T-helper 1 cell treated with Interleukin-12 subunit alpha and Interleukin-12 subunit beta and Interleukin-4 antibody, amounts not matched to agents 30 μg/mL and 1 μg/mL, for 36 hours (primary cell): ENCODE data around the gene HIF1AN.
A peak's percentile ranks its signal among the peaks of the same experiment; 100 is the strongest.

Experiments used
- H3K27ac Mint-ChIP-seq: one replicate; pipeline ENCODE4 v1.8.0; 2021; ENCODE audit warnings: mild to moderate bottlenecking, mixed read lengths
- H3K27me3 Mint-ChIP-seq: one replicate; pipeline ENCODE4 v1.8.0; 2021; ENCODE audit warnings: low read depth, mixed read lengths
- H3K36me3 Mint-ChIP-seq: one replicate; pipeline ENCODE4 v1.8.0; 2021; ENCODE audit warnings: low read depth, mixed read lengths
- H3K4me1 Mint-ChIP-seq: one replicate; pipeline ENCODE4 v1.8.0; 2021; ENCODE audit warnings: low read depth, mixed read lengths
- H3K4me3 Mint-ChIP-seq: one replicate; pipeline ENCODE4 v1.8.0; 2021; ENCODE audit warnings: mild to moderate bottlenecking, moderate library complexity, mixed read lengths
- H3K9me3 Mint-ChIP-seq: one replicate; pipeline ENCODE4 v1.8.0; 2021; ENCODE audit warnings: mixed read lengths

HIF1AN gene

DNA sequence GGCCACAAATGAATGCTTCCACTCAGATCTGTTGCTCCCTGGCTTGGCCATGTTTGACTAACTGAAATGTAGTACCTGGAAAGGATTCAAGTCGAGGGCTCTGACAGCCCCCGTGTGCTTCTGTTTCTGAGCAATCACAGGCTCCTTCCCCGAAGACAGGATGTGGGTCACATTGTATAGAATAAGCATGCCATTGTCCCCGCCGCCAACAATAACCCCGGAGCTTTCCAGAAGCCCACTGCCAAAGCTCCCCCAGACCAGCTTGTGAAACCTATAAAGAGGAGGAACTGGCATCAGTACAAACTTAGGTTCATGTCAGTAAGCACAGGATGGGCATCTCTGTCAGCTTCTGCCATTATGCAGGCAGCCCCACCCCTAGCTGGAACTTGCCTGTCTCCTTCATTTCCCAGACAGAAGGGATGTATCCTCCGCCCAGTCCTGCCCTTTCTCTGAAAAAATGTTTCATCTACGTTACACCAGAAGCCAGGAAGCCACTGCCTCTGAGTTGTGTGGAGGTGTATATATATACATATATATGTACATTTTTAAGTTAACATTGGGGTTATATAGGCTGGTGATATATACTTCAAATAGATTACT lies 26.4 kb upstream of the HIF1AN start:
- Mint-ChIP-seq H3K27me3 (no peaks in the 10 kb centered on the region), H3K36me3 (peaks cover 55% of the 10 kb centered on the region), H3K9me3 (no peaks in the 10 kb centered on the region), H3K4me1 (peaks cover 84% of the 10 kb centered on the region), H3K4me3 (peak overlapping the region; percentile 91), H3K27ac (peak overlapping the region; percentile 97)

DNA sequence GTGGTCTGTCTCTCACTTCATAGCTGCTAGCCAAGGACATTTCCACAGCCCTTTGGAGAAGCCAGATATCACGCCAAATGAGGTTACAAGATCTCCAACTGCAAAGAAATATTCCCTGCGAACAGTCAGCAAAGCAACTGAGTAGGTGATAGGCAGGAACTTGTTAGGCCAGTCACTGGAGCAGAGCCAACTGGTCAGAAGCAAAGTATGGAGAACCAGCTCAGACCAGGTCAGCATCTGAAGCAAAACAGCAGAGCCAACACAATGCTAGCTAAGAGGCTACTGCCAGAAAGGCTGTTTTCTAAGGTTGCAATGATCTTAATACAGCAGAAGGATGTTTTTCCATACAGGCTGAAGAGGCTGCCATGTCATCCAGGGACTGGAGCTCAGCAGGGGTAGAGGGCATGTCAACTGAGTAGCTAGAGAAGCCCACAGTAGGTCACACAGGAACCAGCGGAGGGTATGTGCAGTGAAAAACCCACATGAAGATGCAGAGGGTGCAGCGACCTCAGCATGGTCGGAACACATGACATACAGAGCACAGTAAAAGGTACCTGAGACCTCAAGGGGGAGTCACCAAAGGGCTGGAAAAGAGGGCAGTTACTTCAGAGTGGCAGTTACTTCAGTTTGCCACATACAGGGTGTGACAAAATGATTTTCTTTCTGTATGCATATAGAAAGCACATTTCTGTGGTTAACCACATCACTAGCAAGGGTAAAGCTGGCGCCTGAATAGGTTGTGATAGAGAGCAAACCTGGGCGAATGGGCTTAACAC lies 25.0 kb upstream of the HIF1AN start:
- H3K36me3 Mint-ChIP-seq, result peaks cover 48% of the 10 kb centered on the region
- peak overlapping the region; percentile 60 for H3K4me3 Mint-ChIP-seq
- H3K27ac Mint-ChIP-seq, result peak overlapping the region; percentile 97
- peaks cover 74% of the 10 kb centered on the region for H3K4me1 Mint-ChIP-seq
- H3K27me3 Mint-ChIP-seq, result no peaks in the 10 kb centered on the region
- no peaks in the 10 kb centered on the region for H3K9me3 Mint-ChIP-seq

- no peak overlapping the region for H3K4me3 Mint-ChIP-seq
- H3K27me3 Mint-ChIP-seq, result no peaks in the 10 kb centered on the region
- peaks cover 43% of the 10 kb centered on the region for H3K36me3 Mint-ChIP-seq
- peaks cover 60% of the 10 kb centered on the region for H3K4me1 Mint-ChIP-seq
- H3K9me3 Mint-ChIP-seq, result no peaks in the 10 kb centered on the region
- peak overlapping the region; percentile 29 for H3K27ac Mint-ChIP-seq
Observed at GRCh38 chr10:100515612-100516011, 20.1 kb upstream of the HIF1AN start.

DNA sequence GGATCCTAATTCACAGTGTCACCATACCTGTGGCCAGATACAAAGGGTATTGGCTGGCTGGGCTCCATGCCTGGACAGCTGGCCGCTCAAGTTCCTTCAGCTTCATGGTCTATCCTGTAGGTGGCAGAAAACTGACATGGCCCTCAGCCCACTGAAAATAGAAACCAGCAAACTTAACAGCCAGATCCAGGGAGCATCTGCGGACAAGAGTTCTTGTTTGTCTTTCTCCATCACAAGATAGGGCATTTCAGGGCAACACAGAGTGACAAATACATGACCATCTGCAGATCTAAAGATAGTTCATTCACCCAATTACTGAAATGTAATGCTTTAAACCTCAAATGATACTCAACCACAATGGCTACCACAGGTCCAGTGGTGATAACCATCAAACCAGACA lies 18.9 kb upstream of the HIF1AN start:
- Mint-ChIP-seq H3K36me3 (peaks cover 39% of the 10 kb centered on the region), H3K4me1 (peaks cover 50% of the 10 kb centered on the region), H3K27ac (peak overlapping the region; percentile 38), H3K27me3 (no peaks in the 10 kb centered on the region), H3K9me3 (no peaks in the 10 kb centered on the region), H3K4me3 (no peak overlapping the region)

DNA sequence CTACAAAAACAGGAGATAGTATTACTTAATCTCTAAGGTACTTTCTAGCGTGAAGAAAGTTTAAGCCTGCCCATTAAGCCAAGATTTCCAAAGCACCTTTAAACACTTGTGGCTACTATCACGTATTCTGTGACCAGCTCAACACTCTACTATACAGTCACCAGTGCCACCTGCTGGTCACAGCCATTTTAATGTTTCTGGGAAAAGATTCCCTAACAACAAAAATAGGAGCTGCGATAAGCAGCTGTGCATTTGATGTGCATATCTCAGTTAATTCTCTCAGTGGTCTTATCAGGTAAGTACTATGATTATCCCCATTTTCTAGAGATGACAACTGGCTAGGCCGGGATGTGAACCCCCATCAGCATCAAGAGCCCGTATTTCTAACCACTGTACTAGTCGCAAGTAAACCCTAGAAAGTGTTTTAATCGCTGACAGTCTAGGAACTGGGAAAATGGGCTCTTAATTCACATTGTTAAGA lies 16.9 kb upstream of the HIF1AN start:
- Mint-ChIP-seq H3K27ac (peak overlapping the region; percentile 17), H3K27me3 (no peaks in the 10 kb centered on the region), H3K4me1 (peaks cover 38% of the 10 kb centered on the region), H3K9me3 (no peaks in the 10 kb centered on the region), H3K4me3 (no peak overlapping the region), H3K36me3 (peaks cover 29% of the 10 kb centered on the region)

DNA sequence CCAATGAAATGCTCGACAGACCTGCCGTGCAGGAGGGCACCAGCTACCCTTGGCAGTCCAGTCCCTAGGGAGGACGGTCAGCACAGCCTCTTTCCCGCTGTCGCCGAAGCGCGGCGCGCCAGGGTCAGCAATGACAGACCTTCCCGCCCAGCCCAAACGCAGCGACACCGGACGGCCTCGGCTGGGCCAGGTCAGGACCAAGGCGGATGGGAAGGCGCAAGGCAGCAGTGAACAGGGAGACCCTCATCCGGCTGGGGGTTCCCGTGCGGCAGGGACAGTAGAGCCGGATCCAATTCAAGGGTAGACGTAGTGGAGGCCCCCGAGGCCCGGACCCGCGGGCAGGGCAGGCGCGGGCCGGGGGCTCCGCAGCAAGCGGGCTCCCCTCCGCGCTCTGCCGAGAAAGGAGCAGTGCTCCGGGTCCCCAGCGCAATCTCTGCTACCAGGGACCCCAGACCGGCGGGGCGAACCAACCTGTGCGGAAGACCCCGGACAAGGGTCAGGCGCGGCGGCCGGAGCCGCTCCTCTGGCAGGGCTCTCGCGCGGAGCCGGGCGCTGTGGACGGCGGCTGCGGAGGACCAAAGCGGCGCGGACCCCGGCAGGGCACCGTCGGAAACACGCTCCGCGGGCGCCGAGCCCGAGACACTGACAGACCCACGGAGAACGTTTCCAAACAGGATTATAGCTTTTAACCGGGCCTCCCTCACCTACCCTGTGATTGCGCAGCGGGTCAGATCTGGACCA lies 16.3 kb upstream of the HIF1AN start, which contains the start of gene SEC31B:
Gene SEC31B (minus strand): TSS at position 551 of the 741 bp plus-strand sequence. CDS start 2,909 bp downstream, outside the sequence.
- Mint-ChIP-seq H3K4me1 (peaks cover 34% of the 10 kb centered on the region), H3K9me3 (no peaks in the 10 kb centered on the region), H3K4me3 (no peak within 1 kb of the TSS)

GRCh38 chr10:100520811-100521210 lies 14.9 kb upstream of the HIF1AN start:
- no peaks in the 10 kb centered on the region for H3K27me3 Mint-ChIP-seq
- H3K4me3 Mint-ChIP-seq, result no peak overlapping the region
- H3K36me3 Mint-ChIP-seq, result peaks cover 34% of the 10 kb centered on the region
- no peaks in the 10 kb centered on the region for H3K9me3 Mint-ChIP-seq
- no peak overlapping the region for H3K27ac Mint-ChIP-seq
- H3K4me1 Mint-ChIP-seq, result peaks cover 32% of the 10 kb centered on the region

More for the DNA sequence above, 16.3 kb upstream of the HIF1AN start, which contains the start of gene SEC31B:
- Mint-ChIP-seq H3K27me3 (no peaks in the 10 kb centered on the region), H3K36me3 (peaks cover 28% of the 10 kb centered on the region), H3K27ac (peak within 1 kb of the TSS; percentile 17)

- Mint-ChIP-seq H3K9me3 (no peaks in the 10 kb centered on the region), H3K36me3 (peaks cover 32% of the 10 kb centered on the region), H3K27me3 (no peaks in the 10 kb centered on the region), H3K27ac (no peak overlapping the region), H3K4me1 (peaks cover 27% of the 10 kb centered on the region), H3K4me3 (no peak overlapping the region)
Observed at GRCh38 chr10:100522107-100522801, 13.5 kb upstream of the HIF1AN start.

- peaks cover 27% of the 10 kb centered on the region for H3K36me3 Mint-ChIP-seq
- H3K4me3 Mint-ChIP-seq, result no peak overlapping the region
- H3K9me3 Mint-ChIP-seq, result no peaks in the 10 kb centered on the region
- peaks cover 22% of the 10 kb centered on the region for H3K4me1 Mint-ChIP-seq
- no peak overlapping the region for H3K27ac Mint-ChIP-seq
- H3K27me3 Mint-ChIP-seq, result no peaks in the 10 kb centered on the region
Observed at GRCh38 chr10:100522945-100523344, 12.8 kb upstream of the HIF1AN start.

- Mint-ChIP-seq H3K27ac (no peak overlapping the region), H3K36me3 (peaks cover 33% of the 10 kb centered on the region), H3K27me3 (no peaks in the 10 kb centered on the region), H3K4me3 (no peak overlapping the region), H3K9me3 (no peaks in the 10 kb centered on the region), H3K4me1 (peaks cover 16% of the 10 kb centered on the region)
Observed at GRCh38 chr10:100524206-100524605, 11.5 kb upstream of the HIF1AN start.

DNA sequence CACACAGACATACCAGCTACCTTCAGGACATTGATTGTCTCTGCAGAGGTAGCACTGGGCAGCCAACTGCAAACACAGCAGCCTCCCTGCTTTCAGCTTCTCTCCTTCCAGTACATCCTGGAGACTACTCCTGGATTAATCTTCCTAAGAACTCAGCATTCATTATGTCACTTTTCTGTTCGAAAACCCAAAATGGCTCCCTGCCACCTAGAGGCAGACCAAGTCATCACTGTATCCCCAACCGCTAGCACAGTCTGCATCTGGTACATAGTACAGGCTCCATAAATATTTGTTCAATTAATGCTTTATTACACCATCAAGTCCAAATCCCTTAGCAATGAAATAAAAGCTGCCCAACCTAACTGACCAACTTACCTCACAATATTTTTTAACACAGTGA lies 11.1 kb upstream of the HIF1AN start:
- Mint-ChIP-seq H3K36me3 (peaks cover 33% of the 10 kb centered on the region), H3K4me1 (peaks cover 14% of the 10 kb centered on the region), H3K4me3 (no peak overlapping the region), H3K27me3 (no peaks in the 10 kb centered on the region), H3K9me3 (no peaks in the 10 kb centered on the region), H3K27ac (no peak overlapping the region)

GRCh38 chr10:100528123-100528886 lies 7.4 kb upstream of the HIF1AN start:
- Mint-ChIP-seq H3K4me3 (peak overlapping the region; percentile 97), H3K36me3 (peaks cover 34% of the 10 kb centered on the region), H3K27me3 (no peaks in the 10 kb centered on the region), H3K27ac (peak overlapping the region; percentile 94), H3K9me3 (no peaks in the 10 kb centered on the region), H3K4me1 (peaks cover 22% of the 10 kb centered on the region)

DNA sequence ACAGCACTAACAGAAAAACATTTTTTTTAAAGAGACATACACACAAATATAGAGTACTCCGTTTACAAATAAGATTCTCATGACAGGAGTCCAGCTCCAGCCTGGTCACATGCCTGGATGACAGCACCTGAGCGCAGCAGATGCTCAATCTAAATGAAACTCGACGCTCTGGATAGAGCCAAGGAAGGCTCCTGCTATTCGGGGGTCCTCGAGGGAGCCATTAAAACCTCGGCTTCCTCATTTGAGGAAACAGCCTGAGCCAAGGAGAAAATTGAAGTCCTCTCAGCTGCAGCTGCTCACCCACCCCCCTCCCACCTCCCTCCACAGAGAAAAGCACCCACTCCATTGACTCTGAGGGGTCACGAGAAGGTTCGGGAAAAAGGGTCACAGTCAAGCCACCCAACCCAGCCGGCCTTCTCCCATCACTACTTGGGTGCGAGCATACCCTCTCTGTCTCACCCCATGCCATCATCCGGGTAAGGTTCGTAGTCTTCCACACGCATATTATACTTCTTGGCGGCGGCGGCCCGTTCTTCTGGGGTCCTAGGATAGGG lies 6.7 kb upstream of the HIF1AN start:
- H3K36me3 Mint-ChIP-seq, result peaks cover 30% of the 10 kb centered on the region
- H3K4me1 Mint-ChIP-seq, result peaks cover 21% of the 10 kb centered on the region
- no peaks in the 10 kb centered on the region for H3K9me3 Mint-ChIP-seq
- peak overlapping the region; percentile 94 for H3K27ac Mint-ChIP-seq
- H3K27me3 Mint-ChIP-seq, result no peaks in the 10 kb centered on the region
- H3K4me3 Mint-ChIP-seq, result peak overlapping the region; percentile 97
